ENCODE data around the gene PNN.
"Not testable (repeated sequence)": the region's sequence is repeated elsewhere in the genome, so short reads cannot be mapped to it uniquely, and the experiment has no call there.

The PNN gene

GRCh38 chr14:39229601-39230110 is 54.6 kb downstream of the PNN start:
- no peak for DNase-seq (ENCODE audit: low read depth)

GRCh38 chr14:39230416-39231035 is 55.5 kb downstream of the PNN start:
- no peak for DNase-seq (ENCODE audit: low read depth)

GRCh38 chr14:39231751-39232553 is 56.9 kb downstream of the PNN start:
- not testable (repeated sequence) for DNase-seq (ENCODE audit: low read depth)
